Prostate gland (tissue), 2 donors: Measurements from ENCODE around the gene LRRC74B. TPM values are rescaled to one million over a fixed set of nuclear protein-coding genes. Genes with fewer than 3 reads are reported as not detected.
"Not testable (repeated sequence)": the region's sequence is repeated elsewhere in the genome, so short reads cannot be mapped to it uniquely, and the experiment has no call there.

Source experiments
- DNase-seq: peaks from one replicate; pipeline ENCODE4 v3.0.0-alpha.2; 2019; ENCODE audit warnings: low spot score
- H3K27ac ChIP-seq, 2 donors: fragments of 200-600 bp; sonication (generic); 2 replicates each; pipeline ENCODE4 v1.5.1; 2017 to 2019
- H3K27me3 ChIP-seq: fragments of 200-600 bp; sonication (generic); replicated peaks from 2 replicates; pipeline ENCODE4 v1.5.1; 2019; ENCODE audit not compliant: insufficient read depth
- H3K36me3 ChIP-seq, 2 donors: fragments of 200-600 bp; sonication (generic); 1 replicate in 1 of 2; 2 replicates in 1 of 2; pipeline versions ENCODE4 v1.5.1 to v1.8.1; 2017 to 2019
- H3K4me1 ChIP-seq: fragments of 200-600 bp; sonication (generic); replicated peaks from 2 replicates; pipeline ENCODE4 v1.5.1; 2019
- H3K4me3 ChIP-seq, 2 donors: fragments of 200-600 bp; sonication (generic); 2 replicates each; pipeline ENCODE4 v1.5.1; 2017 to 2019
- H3K9me3 ChIP-seq: fragments of 200-600 bp; sonication (generic); 2 replicates; pipeline ENCODE4 v1.5.1; 2017
- CTCF ChIP-seq, 4 experiments: fragments of 200-600 bp in 2 of 4; fragments of 450-650 bp in 2 of 4; sonication (generic) in 2 of 4; IDR thresholded peaks; 1 replicate in 3 of 4; 2 replicates in 1 of 4; pipeline ENCODE4 v1.5.1; 2016 to 2019; ENCODE audit warnings: antibody characterized with exemption in 4 of 4, mild to moderate bottlenecking in 2 of 4, moderate library complexity in 2 of 4
- POLR2A ChIP-seq: fragments of 450-650 bp; IDR thresholded peaks from one replicate; pipeline ENCODE4 v1.6.1; 2016; ENCODE audit warnings: antibody characterized with exemption, mild to moderate bottlenecking
- POLR2AphosphoS5 ChIP-seq: sonication (generic); formaldehyde crosslinking; IDR thresholded peaks from one replicate; pipeline ENCODE4 v1.6.1; 2017; ENCODE audit warnings: antibody characterized with exemption
- WGBS: methylation state at CpG from one replicate; pipeline ENCODE4 v1.1.5; 2018; 5-methylcytosine and 5-hydroxymethylcytosine counted together
- intact Hi-C: fragments of 100-400 bp; cut with DNase I; formaldehyde crosslinking; loops from one replicate; pipeline ENCODE4 v1.14.2; 2022
- total RNA-seq, 2 donors: library from RNA; depleted of rRNA; stranded (reverse); fragments of >200 nt; gene quantifications; one replicate each; pipeline ENCODE4 v1.1.0, GENCODE V29; 2016

Gene LRRC74B
- total RNA-seq, 2 donors from 2014 or later, result 0.45 TPM; not detected in 1

- 67% methylated on average over 3 of the region's 3 CpGs for WGBS
- peaks cover 5% of the 10 kb centered on the region for H3K4me1 ChIP-seq
- intact Hi-C loops, result no loop called here
- no peaks in the 10 kb centered on the region for H3K27me3 ChIP-seq
- no peak for TF ChIP-seq POLR2AphosphoS5
- TF ChIP-seq CTCF (IDR thresholded peaks at IDR 0.05), result no peak
- TF ChIP-seq POLR2A, result no peak
- no peaks in the 10 kb centered on the region for H3K9me3 ChIP-seq
- H3K36me3 ChIP-seq, result no peaks in the 10 kb centered on the region
- DNase-seq, result no peak
- no peak overlapping the region for H3K4me3 ChIP-seq
- H3K27ac ChIP-seq, result no peak overlapping the region
These were observed 10.8 kb upstream of the LRRC74B start for GRCh38 chr22:21034989-21035388.

DNA sequence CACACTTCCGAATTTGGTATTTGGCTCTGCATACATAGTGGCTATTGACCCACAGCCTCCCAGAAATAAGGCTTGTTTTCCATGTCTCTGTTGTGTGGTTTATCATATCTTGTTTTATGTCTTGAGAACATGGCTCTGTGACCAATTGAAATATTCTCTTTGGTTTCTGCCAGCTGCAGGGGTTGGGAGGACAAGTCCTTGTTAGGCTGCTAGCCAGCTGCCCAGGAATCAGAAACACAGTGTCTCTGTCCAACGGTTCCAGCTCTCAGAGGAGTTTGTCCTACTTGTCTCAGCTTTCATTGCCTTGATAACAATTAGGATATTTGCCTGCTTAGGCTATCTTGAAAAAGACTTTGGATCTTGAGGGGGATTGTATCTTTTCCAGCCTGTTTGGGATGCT lies 7.3 kb upstream of the LRRC74B start:
- H3K4me3 ChIP-seq, result no peak overlapping the region
- H3K27ac ChIP-seq, result no peak overlapping the region
- TF ChIP-seq CTCF (IDR thresholded peaks at IDR 0.05) (no peak), POLR2A (no peak), POLR2AphosphoS5 (no peak)
- 23% methylated on average over 2 of the region's 2 CpGs for WGBS
- no peak for DNase-seq
- no peaks in the 10 kb centered on the region for H3K27me3 ChIP-seq
- H3K4me1 ChIP-seq, result no peaks in the 10 kb centered on the region
- no peaks in the 10 kb centered on the region for H3K36me3 ChIP-seq
- no peaks in the 10 kb centered on the region for H3K9me3 ChIP-seq
- intact Hi-C loops, result no loop called here

DNA sequence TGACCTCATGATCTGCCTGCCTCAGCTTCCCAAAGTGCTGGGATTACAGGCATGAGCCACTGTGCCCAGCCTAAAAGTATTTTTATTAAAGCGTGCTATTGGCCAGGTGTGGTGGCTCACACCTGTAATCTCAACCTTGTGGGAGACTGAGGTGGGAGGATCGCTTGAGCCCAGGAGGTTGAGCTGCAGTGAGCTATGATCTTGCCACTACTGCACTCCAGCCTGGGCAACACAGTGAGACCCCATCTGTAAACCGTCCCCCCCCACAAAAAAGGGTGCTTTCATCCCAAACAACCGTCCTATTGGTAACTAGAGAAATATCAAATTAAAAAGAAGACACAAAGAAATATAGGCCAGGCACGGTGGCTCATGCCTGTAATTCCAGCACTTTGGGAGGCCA lies 6.6 kb upstream of the LRRC74B start:
- H3K4me1 ChIP-seq, intact Hi-C loops, H3K27me3 ChIP-seq, H3K4me3 ChIP-seq, DNase-seq, H3K27ac ChIP-seq, H3K9me3 ChIP-seq, H3K36me3 ChIP-seq: not testable (repeated sequence)
- WGBS, result 88% methylated on average over 5 of the region's 5 CpGs

DNA sequence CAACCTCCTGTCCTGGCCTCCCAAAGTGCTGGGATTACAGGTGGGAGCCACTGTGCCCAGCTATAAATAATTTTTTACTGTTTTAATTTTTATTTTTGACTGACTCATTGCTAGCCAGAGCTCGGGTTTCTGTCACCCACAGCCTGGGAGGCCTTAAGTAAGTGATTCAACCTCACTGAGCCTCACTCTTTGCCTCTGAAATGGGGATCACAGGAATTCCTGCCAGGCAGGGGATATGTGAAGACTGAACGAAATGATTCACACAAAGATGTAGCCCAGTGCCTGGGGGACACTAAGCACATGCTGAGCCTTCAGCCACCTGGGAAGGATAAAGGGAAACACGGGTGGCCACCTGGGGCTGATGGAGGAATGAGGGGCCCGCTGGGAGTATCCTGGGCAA lies 3.8 kb upstream of the LRRC74B start:
- 69% methylated on average over 4 of the region's 4 CpGs for WGBS
- TF ChIP-seq CTCF (IDR thresholded peaks at IDR 0.05), result no peak
- TF ChIP-seq POLR2AphosphoS5, result no peak
- no peak for TF ChIP-seq POLR2A
- Histone ChIP-seq H3K36me3 (no peaks in the 10 kb centered on the region), H3K27me3 (no peaks in the 10 kb centered on the region), H3K27ac (no peak overlapping the region), H3K4me3 (no peak overlapping the region), H3K4me1 (no peaks in the 10 kb centered on the region), H3K9me3 (no peaks in the 10 kb centered on the region)
- intact Hi-C loops, result no loop called here
- no peak for DNase-seq

DNA sequence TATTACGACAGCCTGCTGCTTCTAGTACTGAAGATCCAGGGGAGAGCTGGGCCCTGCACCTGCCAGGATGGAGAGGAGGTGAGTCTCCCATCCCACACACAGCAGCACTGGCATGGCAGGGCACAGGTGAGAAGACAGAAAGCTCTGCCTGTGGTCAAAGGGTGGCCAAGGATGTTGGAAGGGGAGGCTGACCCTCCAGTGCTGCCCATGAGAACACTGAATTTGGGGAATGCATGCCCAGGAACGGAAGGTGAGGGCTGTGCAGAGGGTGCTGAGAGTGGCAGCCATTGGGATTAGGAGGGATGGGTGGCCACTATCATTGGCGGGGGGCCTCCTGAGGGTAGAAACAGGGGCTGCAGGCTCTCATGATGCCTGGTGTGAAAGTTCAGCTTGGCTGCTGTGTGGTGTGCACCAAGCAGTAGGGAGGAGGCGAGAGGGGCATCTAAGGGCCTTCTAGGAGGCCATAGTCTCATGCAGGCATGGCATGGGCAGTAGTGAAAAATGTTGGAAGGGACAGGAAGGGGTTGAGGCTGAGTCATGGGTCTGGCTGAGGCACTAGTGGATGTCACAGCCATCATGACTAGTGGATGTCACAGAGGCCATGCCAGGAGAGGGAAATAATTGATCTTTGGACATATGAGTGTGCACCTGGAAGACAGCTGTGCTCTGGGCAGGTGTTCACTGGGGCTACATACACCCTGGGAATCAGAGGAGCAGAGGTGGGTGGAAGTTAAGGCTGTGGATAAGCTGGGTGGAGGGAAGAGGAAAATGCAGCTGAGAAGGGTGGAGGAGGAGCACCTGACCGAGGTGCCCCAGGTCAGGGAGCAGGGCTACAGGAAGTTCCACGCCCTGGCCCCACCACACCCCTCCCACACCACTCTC lies 2.5 kb upstream of the LRRC74B start:
- Histone ChIP-seq H3K36me3 (no peaks in the 10 kb centered on the region), H3K27ac (no peak overlapping the region), H3K27me3 (no peaks in the 10 kb centered on the region), H3K4me3 (no peak overlapping the region), H3K4me1 (no peaks in the 10 kb centered on the region), H3K9me3 (no peaks in the 10 kb centered on the region)
- DNase-seq, result no peak
- WGBS, result 93% methylated on average over 6 of the region's 6 CpGs
- intact Hi-C loops, result no loop called here
- TF ChIP-seq POLR2AphosphoS5 (no peak), CTCF (IDR thresholded peaks at IDR 0.05) (no peak), POLR2A (no peak)
